Activated CD8-positive, alpha-beta memory T cell treated with anti-CD3 and anti-CD28 coated beads for 36 hours (primary cell): ENCODE results near the gene RAP1GAP. TPM values are rescaled to one million over a fixed set of nuclear protein-coding genes. Genes with fewer than 3 reads are reported as not detected.

ENCODE experiments used
- CTCF ChIA-PET: fragments of 350-600 bp; sonication (Branson Sonifier 250); formaldehyde crosslinking; loops from one replicate; lab custom pipeline; 2021; ENCODE audit warnings: antibody characterized with exemption; lab: Charles Lee
- POLR2A ChIA-PET: fragments of 350-600 bp; sonication (Branson Sonifier 250); formaldehyde crosslinking; loops from one replicate; lab custom pipeline; 2021; ENCODE audit warnings: antibody characterized with exemption; lab: Charles Lee
- total RNA-seq, 2 experiments: library from RNA; stranded (reverse); gene quantifications; one replicate each; pipeline ENCODE4 v1.2.3, GENCODE V29; 2021

RAP1GAP gene
- total RNA-seq, 2 experiments from 2014 or later: 0.42 to 0.96 TPM

DNA sequence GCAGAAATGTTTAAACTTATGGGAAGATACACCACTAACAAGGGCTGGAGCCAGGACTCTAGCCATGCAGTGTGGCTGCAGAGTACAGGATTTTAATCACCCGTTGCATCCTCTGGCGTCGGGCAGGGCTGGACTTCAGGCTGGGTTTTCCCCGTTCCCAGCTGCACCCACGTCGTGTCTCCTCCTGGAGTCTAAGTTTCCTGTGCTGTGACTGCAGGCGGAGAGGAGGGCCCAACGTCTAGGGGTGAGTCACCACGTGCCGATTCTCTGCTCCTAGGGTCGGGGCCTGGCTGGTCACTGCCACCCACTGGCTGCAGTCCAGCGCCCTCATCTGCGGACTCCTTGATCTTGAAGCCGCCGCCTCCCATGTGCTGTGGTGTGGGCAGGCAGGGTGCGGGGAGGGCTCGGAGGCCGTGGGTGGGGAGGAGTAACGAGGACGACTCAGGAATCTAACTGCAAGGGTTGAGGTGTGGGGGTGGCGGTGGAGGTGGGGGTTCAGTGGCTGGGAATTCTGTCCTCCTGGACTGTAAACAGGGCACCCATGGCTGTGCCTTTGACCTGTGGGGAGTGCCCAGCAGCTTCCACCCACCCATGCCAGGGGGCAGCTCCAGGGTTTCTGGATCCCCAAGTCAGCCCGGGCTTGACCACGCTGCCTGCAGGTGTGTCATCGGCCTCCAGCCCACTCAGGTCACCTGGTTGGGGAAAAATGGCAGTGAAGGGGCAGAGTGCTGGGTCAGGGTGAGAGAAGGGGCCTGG lies 82.1 kb downstream of the RAP1GAP start:
- ChIA-PET CTCF (no interaction called here), POLR2A (no interaction called here)

- ChIA-PET CTCF (no interaction called here), POLR2A (no interaction called here)
These were observed 82.9 kb downstream of the RAP1GAP start for GRCh38 chr1:21586222-21586621.

- CTCF ChIA-PET: no interaction called here
- POLR2A ChIA-PET: no interaction called here
These were observed 84.1 kb downstream of the RAP1GAP start for GRCh38 chr1:21585037-21585436.

DNA sequence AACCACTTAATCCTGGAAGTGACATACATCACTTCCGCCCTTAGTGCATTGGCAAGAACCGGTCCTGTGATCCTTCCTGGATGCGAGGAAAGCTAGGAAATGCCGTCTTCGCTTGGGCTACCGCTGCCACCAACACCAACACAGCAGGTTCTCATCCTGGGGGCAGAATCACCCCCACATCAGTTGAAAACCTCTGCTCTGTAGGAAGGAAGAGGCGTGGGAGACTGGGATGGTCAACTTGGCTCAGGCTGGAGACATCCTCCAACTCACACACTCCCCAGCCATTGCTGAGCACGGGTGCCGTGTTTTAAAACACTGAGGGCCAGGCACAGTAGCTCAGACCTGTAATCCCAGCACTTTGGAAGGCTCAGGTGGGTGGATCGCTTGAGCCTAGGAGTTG lies 85.1 kb downstream of the RAP1GAP start:
- CTCF ChIA-PET: no interaction called here
- POLR2A ChIA-PET: no interaction called here

DNA sequence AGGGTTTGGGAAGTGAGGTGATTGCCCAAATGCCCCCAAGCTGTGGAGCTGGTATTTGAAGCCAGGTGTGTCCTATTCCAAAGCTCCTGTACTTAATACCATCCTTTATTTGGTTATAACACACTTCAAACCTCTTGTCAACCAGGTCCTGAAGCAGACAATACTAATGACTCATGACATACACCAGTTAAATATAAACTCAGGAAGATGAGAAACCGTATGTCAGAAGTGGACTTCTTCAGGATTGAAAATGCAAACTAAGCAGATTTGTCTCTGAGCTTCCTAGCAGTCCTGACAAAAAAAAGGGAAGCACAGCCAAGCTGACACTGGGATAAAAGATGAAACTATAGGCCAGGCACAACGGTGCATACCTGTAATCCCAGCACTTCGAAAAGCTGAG lies 89.4 kb downstream of the RAP1GAP start:
- ChIA-PET CTCF (no interaction called here), POLR2A (interaction anchor here (0.7 kb wide), 1 partner anchor 328 kb away, joined by 9 read pairs; no protein-coding TSS in a partner anchor)

GRCh38 chr1:21577933-21578332 lies 91.2 kb downstream of the RAP1GAP start:
- ChIA-PET POLR2A (no interaction called here), CTCF (no interaction called here)

DNA sequence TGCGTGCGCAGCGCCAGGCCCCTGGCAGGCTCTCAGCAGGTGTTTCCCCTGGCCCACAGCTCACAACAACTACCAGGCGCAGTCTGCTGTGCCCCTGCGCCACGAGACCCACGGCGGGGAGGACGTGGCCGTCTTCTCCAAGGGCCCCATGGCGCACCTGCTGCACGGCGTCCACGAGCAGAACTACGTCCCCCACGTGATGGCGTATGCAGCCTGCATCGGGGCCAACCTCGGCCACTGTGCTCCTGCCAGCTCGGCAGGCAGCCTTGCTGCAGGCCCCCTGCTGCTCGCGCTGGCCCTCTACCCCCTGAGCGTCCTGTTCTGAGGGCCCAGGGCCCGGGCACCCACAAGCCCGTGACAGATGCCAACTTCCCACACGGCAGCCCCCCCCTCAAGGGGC lies 91.8 kb downstream of the RAP1GAP start:
- ChIA-PET POLR2A (no interaction called here), CTCF (no interaction called here)

DNA sequence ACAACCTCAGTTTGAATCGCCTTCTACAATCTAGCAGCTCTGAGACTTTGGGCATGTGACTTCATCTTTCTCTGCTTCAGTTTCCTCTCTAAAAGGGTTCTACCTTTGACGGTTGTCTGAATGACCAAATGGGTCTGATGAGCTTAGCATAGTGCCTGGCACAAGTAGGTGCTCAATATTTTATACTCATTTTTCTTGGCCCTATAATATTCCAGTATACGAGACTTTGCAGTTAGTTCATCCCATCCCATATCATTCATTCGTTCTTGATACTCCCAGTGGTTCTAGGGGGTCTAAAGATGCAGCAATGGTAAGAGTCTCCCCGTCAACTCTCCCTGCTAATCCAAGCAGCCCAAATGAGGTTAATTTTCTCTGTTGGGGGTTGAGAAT lies 92.4 kb downstream of the RAP1GAP start:
- ChIA-PET CTCF (no interaction called here), POLR2A (no interaction called here)

DNA sequence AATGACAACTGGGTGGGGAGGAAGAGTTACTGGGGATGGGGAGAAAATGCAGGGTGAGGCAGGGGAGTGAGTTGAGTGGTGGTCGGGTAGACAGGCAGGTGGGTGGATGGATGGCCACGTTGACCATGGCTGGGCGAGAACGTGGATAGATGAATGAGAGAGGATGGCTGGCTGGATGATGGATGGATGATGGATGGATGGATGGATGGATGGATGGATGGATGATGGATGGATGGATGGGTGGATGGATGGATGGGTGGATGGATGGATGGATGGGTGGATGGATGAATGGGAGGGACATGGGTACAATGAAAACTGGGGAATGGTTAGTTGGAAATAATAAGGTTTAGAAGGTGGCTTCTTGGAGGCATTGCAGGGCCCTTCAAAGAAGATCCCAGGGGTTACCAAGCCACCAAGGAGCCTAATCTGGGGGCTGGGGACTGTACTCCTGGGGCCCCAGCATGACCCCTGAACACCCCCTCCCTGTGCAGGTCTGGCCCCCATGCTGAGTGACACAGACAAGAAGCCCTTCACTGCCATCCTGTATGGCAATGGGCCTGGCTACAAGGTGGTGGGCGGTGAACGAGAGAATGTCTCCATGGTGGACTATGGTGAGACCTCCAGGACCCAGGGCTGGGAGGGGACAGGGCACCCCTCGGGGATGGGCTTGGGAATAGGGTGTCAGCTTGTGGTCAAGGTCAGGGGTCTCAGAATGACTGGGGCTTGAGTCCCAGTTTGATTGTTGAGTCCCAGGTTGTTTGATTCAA lies 92.9 kb downstream of the RAP1GAP start:
- ChIA-PET CTCF (no interaction called here), POLR2A (no interaction called here)

- ChIA-PET POLR2A (no interaction called here), CTCF (no interaction called here)
These were observed 93.7 kb downstream of the RAP1GAP start for GRCh38 chr1:21575351-21575942.

GRCh38 chr1:21574466-21575151 lies 94.5 kb downstream of the RAP1GAP start:
- CTCF ChIA-PET: interaction anchor here (1.0 kb wide), 1 partner anchor 9 kb away, joined by 3 read pairs; no protein-coding TSS in a partner anchor
- POLR2A ChIA-PET: no interaction called here

- CTCF ChIA-PET: interaction anchor here (1.0 kb wide), 1 partner anchor 9 kb away, joined by 3 read pairs; no protein-coding TSS in a partner anchor
- POLR2A ChIA-PET: no interaction called here
These were observed 95.1 kb downstream of the RAP1GAP start for GRCh38 chr1:21573971-21574465.

DNA sequence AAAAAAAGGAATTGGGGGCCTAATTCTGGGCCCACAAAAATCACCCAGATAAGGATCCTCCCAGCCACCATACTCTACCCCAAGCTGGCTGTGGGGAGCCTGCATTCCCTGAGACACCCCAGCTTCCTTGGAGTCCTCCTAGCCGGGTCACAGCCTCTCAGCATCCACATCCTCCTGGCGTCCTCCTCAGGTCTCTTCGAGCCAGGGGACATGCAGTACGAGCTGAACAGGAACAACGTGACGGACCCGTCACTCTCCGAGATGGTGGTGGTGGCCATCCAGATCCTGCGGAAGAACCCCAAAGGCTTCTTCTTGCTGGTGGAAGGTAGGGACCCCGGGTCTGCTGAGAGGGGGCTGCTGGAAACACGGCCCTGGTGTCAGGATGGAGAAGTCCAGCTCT lies 95.7 kb downstream of the RAP1GAP start:
- POLR2A ChIA-PET: no interaction called here
- CTCF ChIA-PET: interaction anchor here (0.6 kb wide), 1 partner anchor 1810 kb away, joined by 3 read pairs; no protein-coding TSS in a partner anchor

- ChIA-PET POLR2A (no interaction called here), CTCF (interaction anchor here (0.6 kb wide), 1 partner anchor 1810 kb away, joined by 3 read pairs; no protein-coding TSS in a partner anchor)
These were observed 96.4 kb downstream of the RAP1GAP start for GRCh38 chr1:21572735-21573277.

- POLR2A ChIA-PET: interaction anchor here (0.5 kb wide), 1 partner anchor 430 kb away, joined by 4 read pairs; no protein-coding TSS in a partner anchor
- CTCF ChIA-PET: interaction anchor here (0.6 kb wide), 1 partner anchor 261 kb away, joined by 3 read pairs; no protein-coding TSS in a partner anchor
These were observed 96.9 kb downstream of the RAP1GAP start for GRCh38 chr1:21572221-21572620.

- ChIA-PET POLR2A (no interaction called here), CTCF (no interaction called here)
These were observed 98.3 kb downstream of the RAP1GAP start for GRCh38 chr1:21570885-21571284.

- ChIA-PET CTCF (no interaction called here), POLR2A (no interaction called here)
These were observed 98.7 kb downstream of the RAP1GAP start for GRCh38 chr1:21570528-21570875.

DNA sequence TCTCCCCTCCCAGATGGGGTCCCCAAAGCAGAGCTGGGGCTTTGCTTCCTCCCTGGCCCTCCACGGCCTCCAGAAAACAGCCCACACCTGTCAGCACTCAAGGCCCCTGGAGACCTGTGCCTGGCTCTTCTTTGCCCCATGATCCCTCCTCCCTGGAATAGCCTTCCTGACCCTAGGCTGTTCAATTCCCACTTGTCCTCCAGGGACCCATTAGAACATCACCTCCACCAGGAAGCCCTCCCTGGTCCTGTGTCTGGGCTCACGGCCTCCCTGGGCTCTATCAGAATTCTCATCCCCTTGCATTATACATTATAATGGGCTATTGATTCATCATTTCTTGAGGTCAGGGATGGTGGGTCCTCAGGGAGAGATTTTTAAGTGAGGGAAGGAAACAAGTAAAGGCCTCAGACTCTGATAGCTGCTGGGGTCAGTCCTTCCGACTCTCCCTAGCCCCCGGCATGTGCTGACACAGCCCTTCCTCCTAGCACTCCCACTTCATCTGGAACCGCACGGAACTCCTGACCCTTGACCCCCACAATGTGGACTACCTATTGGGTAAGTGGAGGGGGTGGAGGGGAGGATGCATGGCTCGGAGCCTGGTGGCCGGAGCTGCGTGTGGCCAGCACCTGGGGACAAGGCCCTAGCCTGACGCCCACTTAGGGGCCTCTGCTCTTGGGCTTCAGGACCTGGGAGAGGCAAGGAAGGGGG lies 99.2 kb downstream of the RAP1GAP start:
- POLR2A ChIA-PET: no interaction called here

More for the DNA sequence above, 99.2 kb downstream of the RAP1GAP start:
- CTCF ChIA-PET: no interaction called here
